GM21529 (cell line): ENCODE data around the gene RRAGD.

Experiments
- ATAC-seq: cut with Tn5 transposase; IDR thresholded peaks from one replicate; pipeline ENCODE4 v1.9.1; 2021; ENCODE audit not compliant: unreplicated experiment

The RRAGD gene

GRCh38 chr6:89348372-89348771 is 63.7 kb downstream of the RRAGD start:
- no peak for ATAC-seq

GRCh38 chr6:89347825-89348224 is 64.2 kb downstream of the RRAGD start:
- ATAC-seq: no peak

- ATAC-seq: no peak
Measured at GRCh38 chr6:89346433-89346832, 65.6 kb downstream of the RRAGD start.

GRCh38 chr6:89339565-89339964 is 72.5 kb downstream of the RRAGD start:
- ATAC-seq: no peak

GRCh38 chr6:89335164-89335563 is 76.9 kb downstream of the RRAGD start:
- no peak for ATAC-seq

- ATAC-seq: no peak
Measured at GRCh38 chr6:89330910-89331309, 81.2 kb downstream of the RRAGD start.

GRCh38 chr6:89328976-89329375 is 83.1 kb downstream of the RRAGD start:
- no peak for ATAC-seq

- no peak for ATAC-seq
Measured at GRCh38 chr6:89324304-89324703, 87.8 kb downstream of the RRAGD start.

- no peak for ATAC-seq
Measured at GRCh38 chr6:89323511-89323971, 88.5 kb downstream of the RRAGD start.

- peak; percentile 59 for ATAC-seq
Measured at GRCh38 chr6:89321131-89321970, 90.7 kb downstream of the RRAGD start.

GRCh38 chr6:89320012-89320559 is 92.0 kb downstream of the RRAGD start:
- ATAC-seq: no peak

- ATAC-seq: no peak
Measured at GRCh38 chr6:89317067-89317466, 95.0 kb downstream of the RRAGD start.

- ATAC-seq: no peak
Measured at GRCh38 chr6:89315249-89315885, 96.7 kb downstream of the RRAGD start, which contains the start of gene GABRR2. TSS of gene GABRR2 (minus strand) at chr6:89315299. CDS start at chr6:89315165, 134 bp downstream.

GRCh38 chr6:89314692-89315091 is 97.4 kb downstream of the RRAGD start:
- ATAC-seq: no peak
